ENCODE measurements around the gene TM7SF2.

DNA sequence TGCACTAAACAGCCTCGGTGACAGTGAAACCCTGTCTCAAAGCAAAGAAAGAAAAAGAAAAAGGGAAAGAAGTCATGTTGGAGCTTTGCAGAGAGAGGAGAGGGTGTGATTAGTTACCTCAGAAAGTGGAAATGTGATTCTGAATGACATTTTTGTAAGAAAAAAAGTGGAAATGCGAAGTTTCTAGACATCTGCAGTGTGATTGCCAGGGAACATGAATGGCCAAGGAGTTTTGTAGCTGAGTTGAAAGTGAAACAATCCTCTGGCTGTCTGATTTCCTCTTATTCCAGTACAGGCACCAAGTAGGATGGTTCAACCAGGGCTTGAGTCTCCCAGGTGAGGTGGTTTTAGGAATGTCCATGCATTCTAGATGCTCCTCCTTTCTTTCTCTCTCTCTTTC, 40.5 kb downstream of the TM7SF2 start:
- TF ChIP-seq EZH2 (IDR thresholded peaks at IDR 0.05; ENCODE audit: insufficient read depth, poor library complexity, severe bottlenecking) (no peak), EZH2phosphoT487 (IDR thresholded peaks at IDR 0.05; ENCODE audit: insufficient read depth, low read depth) (no peak)
